Tibial nerve (tissue), 4 donors: ENCODE measurements around the gene FRMD4B. TPM values are rescaled to one million over a fixed set of nuclear protein-coding genes. Genes with fewer than 3 reads are reported as not detected.
"Not testable (repeated sequence)": the region's sequence is repeated elsewhere in the genome, so short reads cannot be mapped to it uniquely, and the experiment has no call there.

Experiments used
- DNase-seq, 2 donors: peaks; one replicate each; pipeline ENCODE4 v3.0.0-alpha.2; 2019; ENCODE audit warnings: low spot score in 2 of 2
- H3K27ac ChIP-seq, 4 donors: fragments of 200-600 bp; sonication (generic) in 3 of 4; one replicate each; pipeline ENCODE4 v1.5.1; 2017 to 2019; ENCODE audit warnings: mild to moderate bottlenecking in 1 of 4
- H3K27me3 ChIP-seq, 2 donors: fragments of 200-600 bp; sonication (generic) in 1 of 2; one replicate each; pipeline versions ENCODE4 v1.5.1 to v1.6.0; 2017 to 2019
- H3K36me3 ChIP-seq, 3 donors: fragments of 200-600 bp; sonication (generic); one replicate each; pipeline ENCODE4 v1.5.1; 2018 to 2019
- H3K4me1 ChIP-seq, 4 donors: fragments of 200-600 bp; sonication (generic) in 3 of 4; one replicate each; pipeline ENCODE4 v1.5.1; 2017 to 2019
- H3K4me3 ChIP-seq, 4 donors: fragments of 200-600 bp; sonication (generic) in 3 of 4; one replicate each; pipeline ENCODE4 v1.5.1; 2017 to 2019; ENCODE audit warnings: mild to moderate bottlenecking in 1 of 4, moderate library complexity in 1 of 4
- H3K9me3 ChIP-seq, 4 donors: fragments of 200-600 bp; sonication (generic) in 3 of 4; one replicate each; pipeline ENCODE4 v1.5.1; 2017 to 2019
- EP300 ChIP-seq, 2 donors: sonication (generic); formaldehyde crosslinking; IDR thresholded peaks; one replicate each; pipeline ENCODE4 v1.6.1; 2017; ENCODE audit warnings: antibody characterized with exemption in 2 of 2, mild to moderate bottlenecking in 1 of 2
- POLR2A ChIP-seq, 2 donors: fragments of 450-650 bp; IDR thresholded peaks; one replicate each; pipeline ENCODE4 v1.6.1; 2017; ENCODE audit warnings: antibody characterized with exemption in 2 of 2, mild to moderate bottlenecking in 2 of 2, moderate library complexity in 2 of 2
- WGBS, 2 donors: methylation state at CpG; one replicate each; pipeline ENCODE4 v1.1.5; 2018; 5-methylcytosine and 5-hydroxymethylcytosine counted together
- total RNA-seq, 4 donors: library from RNA; depleted of rRNA; stranded (reverse); fragments of >200 nt; gene quantifications; one replicate each; pipeline ENCODE4 v1.1.0, GENCODE V29; 2016
- TF ChIP-seq, protein P1 (sequence below), 5 experiments: fragments of 200-600 bp in 3 of 5; fragments of 450-650 bp in 2 of 5; sonication (generic) in 3 of 5; IDR thresholded peaks; one replicate each; pipeline ENCODE4 v1.5.1; 2016 to 2019; ENCODE audit warnings: antibody characterized with exemption in 5 of 5, mild to moderate bottlenecking in 3 of 5, moderate library complexity in 2 of 5

FRMD4B gene
- total RNA-seq, 4 donors from 2014 or later = 41.7 to 62.1 (median 56.1) TPM

DNA sequence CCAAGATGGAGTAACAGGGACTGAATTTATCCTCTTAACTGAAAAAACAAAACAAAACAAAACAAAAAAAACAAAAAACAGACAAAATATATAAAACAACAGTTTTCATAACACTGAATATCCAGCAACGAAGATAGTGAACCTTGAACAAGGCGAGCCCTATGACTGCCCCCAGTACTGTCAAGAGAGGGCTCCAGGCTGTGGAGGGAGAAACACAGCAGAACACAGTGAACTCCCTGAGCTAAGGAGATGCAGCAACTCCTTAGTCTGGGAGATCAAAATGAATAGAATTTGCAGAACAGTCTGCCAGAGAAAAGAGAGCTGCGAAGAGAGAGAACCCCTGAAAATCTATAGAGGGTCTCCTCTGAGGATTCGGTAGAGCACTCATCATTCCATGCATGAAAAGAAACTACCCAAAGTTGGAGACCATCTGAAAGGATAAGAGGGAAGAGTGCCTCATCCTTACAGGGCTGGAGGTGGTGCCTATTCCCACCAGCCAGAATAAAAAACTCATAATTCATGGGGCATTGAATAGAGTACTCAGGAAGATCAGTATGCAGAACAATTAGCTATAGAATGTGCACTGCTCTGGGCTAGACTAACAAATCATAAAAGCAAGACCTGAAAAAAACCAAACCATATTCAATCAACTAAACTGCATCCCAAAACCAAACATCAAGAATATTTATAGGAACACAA, 101.8 kb downstream of the FRMD4B start:
- no peak overlapping the region for H3K4me3 ChIP-seq
- peaks cover 0 to 8% (median 0%) of the 10 kb centered on the region in 4 donors for H3K4me1 ChIP-seq
- no peak for TF ChIP-seq EP300 (IDR thresholded peaks at IDR 0.05)
- TF ChIP-seq POLR2A (IDR thresholded peaks at IDR 0.05) = no peak
- TF ChIP-seq, protein P1, sequence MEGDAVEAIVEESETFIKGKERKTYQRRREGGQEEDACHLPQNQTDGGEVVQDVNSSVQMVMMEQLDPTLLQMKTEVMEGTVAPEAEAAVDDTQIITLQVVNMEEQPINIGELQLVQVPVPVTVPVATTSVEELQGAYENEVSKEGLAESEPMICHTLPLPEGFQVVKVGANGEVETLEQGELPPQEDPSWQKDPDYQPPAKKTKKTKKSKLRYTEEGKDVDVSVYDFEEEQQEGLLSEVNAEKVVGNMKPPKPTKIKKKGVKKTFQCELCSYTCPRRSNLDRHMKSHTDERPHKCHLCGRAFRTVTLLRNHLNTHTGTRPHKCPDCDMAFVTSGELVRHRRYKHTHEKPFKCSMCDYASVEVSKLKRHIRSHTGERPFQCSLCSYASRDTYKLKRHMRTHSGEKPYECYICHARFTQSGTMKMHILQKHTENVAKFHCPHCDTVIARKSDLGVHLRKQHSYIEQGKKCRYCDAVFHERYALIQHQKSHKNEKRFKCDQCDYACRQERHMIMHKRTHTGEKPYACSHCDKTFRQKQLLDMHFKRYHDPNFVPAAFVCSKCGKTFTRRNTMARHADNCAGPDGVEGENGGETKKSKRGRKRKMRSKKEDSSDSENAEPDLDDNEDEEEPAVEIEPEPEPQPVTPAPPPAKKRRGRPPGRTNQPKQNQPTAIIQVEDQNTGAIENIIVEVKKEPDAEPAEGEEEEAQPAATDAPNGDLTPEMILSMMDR (IDR thresholded peaks at IDR 0.05) = no peak
- DNase-seq = no peak
- H3K9me3 ChIP-seq = no peaks in the 10 kb centered on the region
- H3K36me3 ChIP-seq = peaks cover 0 to 28% (median 0%) of the 10 kb centered on the region in 3 donors
- WGBS, 2 donors = 68% methylated on average over 4 of the region's 4 CpGs
- H3K27ac ChIP-seq = no peak overlapping the region
- H3K27me3 ChIP-seq = no peaks in the 10 kb centered on the region

DNA sequence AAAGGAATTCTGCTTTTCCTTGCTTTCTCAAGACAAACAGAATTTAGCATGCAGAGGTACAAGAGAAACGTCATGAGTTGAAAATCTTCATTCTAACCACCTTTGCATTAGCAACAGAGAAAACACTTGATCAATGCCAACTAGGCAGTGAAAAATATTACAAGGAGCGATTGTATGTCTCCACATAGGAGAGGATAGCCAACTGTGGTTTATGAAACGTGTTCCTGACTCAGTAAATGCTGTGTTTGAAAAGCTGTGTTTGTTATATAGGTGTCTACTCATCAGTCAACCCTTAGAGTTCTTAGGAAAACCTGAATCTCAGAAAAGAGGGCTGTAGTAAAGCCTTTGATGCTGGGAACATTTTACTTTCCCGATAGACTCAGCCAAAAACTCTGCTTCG, 102.4 kb downstream of the FRMD4B start:
- Histone ChIP-seq H3K27me3 (no peaks in the 10 kb centered on the region), H3K4me3 (no peak overlapping the region), H3K4me1 (peaks cover 0 to 6% (median 0%) of the 10 kb centered on the region in 4 donors), H3K9me3 (no peaks in the 10 kb centered on the region), H3K27ac (no peak overlapping the region), H3K36me3 (peaks cover 0 to 28% (median 0%) of the 10 kb centered on the region in 3 donors)
- TF ChIP-seq EP300 (IDR thresholded peaks at IDR 0.05) = no peak
- TF ChIP-seq POLR2A (IDR thresholded peaks at IDR 0.05) = no peak
- no peak for DNase-seq
- WGBS, 2 donors = 33 to 54% methylated on average over 5 of the region's 5 CpGs

DNA sequence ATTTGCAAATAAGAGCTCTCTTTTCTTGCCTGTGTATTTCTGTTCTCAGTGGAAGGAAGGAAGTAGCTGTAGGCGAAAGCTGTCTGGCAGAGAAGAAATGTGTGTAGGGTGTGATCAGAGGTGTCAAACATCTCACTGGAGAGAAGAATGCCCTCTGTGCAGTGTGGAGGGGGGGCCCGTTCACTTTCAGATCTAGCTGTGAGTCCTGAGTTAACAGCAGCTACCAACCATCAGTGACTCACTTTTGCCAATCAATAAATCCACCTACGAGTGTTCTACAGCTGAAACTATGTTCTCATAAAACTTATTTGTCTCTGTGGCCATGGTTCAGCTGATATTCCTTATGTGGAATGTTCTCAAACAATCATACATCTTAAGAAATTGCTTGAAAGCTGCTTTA, 103.7 kb downstream of the FRMD4B start:
- Histone ChIP-seq H3K36me3 (peaks cover 0 to 21% (median 0%) of the 10 kb centered on the region in 3 donors), H3K27me3 (no peaks in the 10 kb centered on the region), H3K27ac (no peak overlapping the region), H3K9me3 (no peaks in the 10 kb centered on the region), H3K4me1 (no peaks in the 10 kb centered on the region), H3K4me3 (no peak overlapping the region)
- TF ChIP-seq POLR2A (IDR thresholded peaks at IDR 0.05) = no peak
- TF ChIP-seq EP300 (IDR thresholded peaks at IDR 0.05) = no peak
- TF ChIP-seq, protein P1 (IDR thresholded peaks at IDR 0.05) = no peak
- no peak for DNase-seq
- WGBS, 2 donors = 49 to 62% methylated on average over 3 of the region's 3 CpGs

DNA sequence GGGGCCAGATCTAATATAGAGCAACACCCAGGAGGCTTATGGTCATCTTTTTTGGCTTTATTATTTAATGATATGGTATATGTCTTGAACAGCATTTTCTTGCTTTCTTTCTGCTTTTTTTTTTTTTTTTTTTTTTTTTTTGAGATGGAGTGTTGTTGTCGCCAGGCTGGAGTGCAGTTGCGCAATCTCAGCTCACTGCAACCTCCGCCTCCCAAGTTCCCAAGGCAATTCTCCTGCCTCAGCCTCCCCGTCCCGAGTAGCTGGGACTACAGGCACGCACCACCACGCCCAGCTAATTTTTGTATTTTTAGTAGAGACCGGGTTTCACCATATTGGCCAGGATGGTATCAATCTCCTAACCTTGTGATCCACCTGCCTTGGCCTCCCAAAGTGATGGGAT, 108.5 kb downstream of the FRMD4B start:
- not testable (repeated sequence) for H3K9me3 ChIP-seq, H3K4me1 ChIP-seq, H3K4me3 ChIP-seq, DNase-seq, H3K27ac ChIP-seq, H3K27me3 ChIP-seq, H3K36me3 ChIP-seq
- 90 to 96% methylated on average over 8 of the region's 8 CpGs for WGBS, 2 donors

DNA sequence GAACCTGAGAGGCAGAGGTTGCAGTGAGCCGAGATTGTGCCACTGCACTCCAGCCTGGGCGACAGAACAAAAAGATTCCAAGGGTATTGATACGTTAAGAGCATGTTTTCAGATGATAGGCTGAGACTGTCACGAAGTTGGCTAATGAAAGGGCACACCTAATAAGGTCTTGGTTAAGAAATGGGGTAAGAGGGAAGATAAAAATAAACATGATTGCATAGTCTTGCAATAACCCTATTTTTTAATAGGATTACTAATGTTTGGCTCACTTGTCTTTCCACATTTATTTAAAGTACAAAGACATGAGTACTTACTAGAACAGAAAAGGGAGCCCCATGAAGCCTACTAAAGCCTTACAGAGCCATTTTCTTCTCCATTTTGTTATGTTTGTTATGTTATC, 109.0 kb downstream of the FRMD4B start:
- Histone ChIP-seq H3K9me3 (no peaks in the 10 kb centered on the region), H3K4me3 (no peak overlapping the region), H3K27me3 (no peaks in the 10 kb centered on the region), H3K27ac (no peak overlapping the region), H3K4me1 (no peaks in the 10 kb centered on the region), H3K36me3 (no peaks in the 10 kb centered on the region)
- 92 to 98% methylated on average over 4 of the region's 4 CpGs for WGBS, 2 donors
- TF ChIP-seq EP300 (IDR thresholded peaks at IDR 0.05) (no peak), POLR2A (IDR thresholded peaks at IDR 0.05) (no peak)
- TF ChIP-seq, protein P1 (IDR thresholded peaks at IDR 0.05) = no peak
- no peak for DNase-seq

DNA sequence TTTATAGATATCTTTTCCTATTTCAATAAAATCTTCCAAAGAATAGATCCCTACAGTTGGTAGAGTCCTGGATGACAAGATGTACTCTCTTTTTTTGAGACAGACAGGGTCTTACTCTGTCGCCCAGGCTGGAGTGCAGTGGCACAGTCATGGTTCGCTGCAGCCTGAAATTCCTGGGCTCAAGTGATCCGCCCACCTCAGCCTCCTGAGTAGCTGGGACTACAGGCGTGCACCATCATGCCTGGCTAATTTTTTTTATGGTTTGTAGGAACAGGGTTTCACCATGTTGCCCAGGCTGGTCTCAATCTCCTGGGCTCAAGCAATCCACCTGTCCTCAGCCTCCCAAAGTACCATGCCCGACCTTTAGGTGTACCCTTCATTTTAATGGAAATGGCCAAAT, 109.7 kb downstream of the FRMD4B start:
- not testable (repeated sequence) for H3K27ac ChIP-seq, H3K4me3 ChIP-seq, H3K9me3 ChIP-seq, H3K27me3 ChIP-seq, H3K36me3 ChIP-seq, DNase-seq, H3K4me1 ChIP-seq
- 89 to 91% methylated on average over 5 of the region's 5 CpGs for WGBS, 2 donors

DNA sequence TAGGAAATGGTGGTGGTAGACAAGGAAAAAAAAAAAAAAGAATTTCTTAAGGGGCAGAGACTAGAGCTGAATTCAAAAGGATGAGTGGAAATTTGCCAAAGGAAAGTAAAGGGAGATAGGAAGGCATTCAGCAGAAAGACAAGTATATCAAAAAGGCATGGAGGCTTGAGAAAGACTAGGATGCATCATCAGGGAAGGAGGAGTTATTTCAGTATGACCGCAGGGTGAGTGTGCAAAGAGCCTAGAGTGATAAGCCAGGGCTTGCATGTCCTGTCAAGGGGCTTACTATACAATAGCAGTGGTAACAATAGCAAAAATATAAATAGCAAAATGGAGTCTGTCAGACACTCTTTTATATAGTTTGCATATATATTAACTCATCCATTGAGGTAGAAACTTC, 112.0 kb downstream of the FRMD4B start:
- H3K27ac ChIP-seq = no peak overlapping the region
- H3K4me1 ChIP-seq = no peaks in the 10 kb centered on the region
- 94 to 100% methylated on average over 1 of the region's 1 CpG for WGBS, 2 donors
- no peak for DNase-seq
- H3K36me3 ChIP-seq = no peaks in the 10 kb centered on the region
- H3K9me3 ChIP-seq = no peaks in the 10 kb centered on the region
- no peaks in the 10 kb centered on the region for H3K27me3 ChIP-seq
- no peak overlapping the region for H3K4me3 ChIP-seq
- TF ChIP-seq EP300 (IDR thresholded peaks at IDR 0.05) (no peak), POLR2A (IDR thresholded peaks at IDR 0.05) (no peak)
- TF ChIP-seq, protein P1 (IDR thresholded peaks at IDR 0.05) = no peak
